H9 (cell line): ENCODE data around the gene MYO7A. TPM values are rescaled to one million over a fixed set of nuclear protein-coding genes. Genes with fewer than 3 reads are reported as not detected.

ENCODE experiments used
- DNase-seq: peaks from one replicate; pipeline ENCODE4 v3.0.0-alpha.2; 2017
- H2AFZ ChIP-seq: one replicate; pipeline ENCODE4 v1.6.1; 2013; ENCODE audit warnings: mild to moderate bottlenecking, low read length, control low read depth, moderate library complexity
- H2AK5ac ChIP-seq: 2 replicates; pipeline ENCODE4 v1.6.1; 2013; ENCODE audit warnings: low read length, control low read depth, mixed read lengths; ENCODE audit not compliant: insufficient read length
- H2BK120ac ChIP-seq: one replicate; pipeline ENCODE4 v1.6.1; 2013; ENCODE audit warnings: low read depth, mild to moderate bottlenecking, low read length, control low read depth, inconsistent platforms; ENCODE audit not compliant: poor library complexity, severe bottlenecking
- H2BK12ac ChIP-seq: 2 replicates; pipeline ENCODE4 v1.6.1; 2013; ENCODE audit warnings: low read length, control low read depth, mixed read lengths, low read depth; ENCODE audit not compliant: insufficient read length
- H2BK15ac ChIP-seq: 2 replicates; pipeline ENCODE4 v1.6.1; 2013; ENCODE audit warnings: low read depth, low read length, control low read depth
- H2BK20ac ChIP-seq: one replicate; pipeline ENCODE4 v1.6.1; 2013; ENCODE audit warnings: low read depth, mild to moderate bottlenecking, low read length, control low read depth, inconsistent platforms; ENCODE audit not compliant: poor library complexity, severe bottlenecking
- H2BK5ac ChIP-seq: 2 replicates; pipeline ENCODE4 v1.6.1; 2013; ENCODE audit warnings: low read length, control low read depth, mixed read lengths; ENCODE audit not compliant: insufficient read length
- H3K14ac ChIP-seq: 2 replicates; pipeline ENCODE4 v1.6.1; 2013; ENCODE audit warnings: low read length, control low read depth; ENCODE audit not compliant: insufficient read depth
- H3K18ac ChIP-seq: 2 replicates; pipeline ENCODE4 v1.6.1; 2013; ENCODE audit warnings: low read depth, mild to moderate bottlenecking, mixed read lengths, low read length, control low read depth; ENCODE audit not compliant: insufficient read length
- H3K23ac ChIP-seq: 2 replicates; pipeline ENCODE4 v1.6.1; 2013; ENCODE audit warnings: low read length, control low read depth, mixed read lengths, low read depth; ENCODE audit not compliant: insufficient read length
- H3K23me2 ChIP-seq: 2 replicates; pipeline ENCODE4 v1.6.1; 2013; ENCODE audit warnings: low read depth, mild to moderate bottlenecking, mixed read lengths, low read length, control low read depth; ENCODE audit not compliant: insufficient read length, poor library complexity, severe bottlenecking
- H3K27ac ChIP-seq: 2 replicates; pipeline ENCODE4 v1.5.1; 2013; ENCODE audit warnings: low read length, control low read depth, mixed read lengths, low read depth; ENCODE audit not compliant: insufficient read length
- H3K27me3 ChIP-seq: 2 replicates; pipeline ENCODE4 v1.6.1; 2013; ENCODE audit warnings: low read length, control low read depth, inconsistent platforms; ENCODE audit not compliant: insufficient read depth
- H3K4ac ChIP-seq: 2 replicates; pipeline ENCODE4 v1.6.1; 2013; ENCODE audit warnings: low read depth, mild to moderate bottlenecking, control low read depth, inconsistent platforms, low read length, moderate library complexity
- H3K4me1 ChIP-seq: 2 replicates; pipeline ENCODE4 v1.6.1; 2013; ENCODE audit warnings: low read length, control low read depth, inconsistent platforms; ENCODE audit not compliant: insufficient read depth
- H3K4me2 ChIP-seq: 2 replicates; pipeline ENCODE4 v1.6.1; 2013; ENCODE audit warnings: low read length, control low read depth, mixed read lengths; ENCODE audit not compliant: insufficient read length, insufficient read depth
- H3K56ac ChIP-seq: 2 replicates; pipeline ENCODE4 v1.6.1; 2013; ENCODE audit warnings: low read depth, mild to moderate bottlenecking, mixed read lengths, low read length, control low read depth; ENCODE audit not compliant: insufficient read length
- H3K79me1 ChIP-seq: 2 replicates; pipeline ENCODE4 v1.6.1; 2013; ENCODE audit warnings: low read depth, mild to moderate bottlenecking, moderate library complexity, low read length, control low read depth, inconsistent platforms; ENCODE audit not compliant: insufficient read depth, poor library complexity, severe bottlenecking
- H3K79me2 ChIP-seq: 2 replicates; pipeline ENCODE4 v1.6.1; 2013; ENCODE audit warnings: low read length, control low read depth, inconsistent platforms; ENCODE audit not compliant: insufficient read depth
- H3K9ac ChIP-seq: 2 replicates; pipeline ENCODE4 v1.6.1; 2013; ENCODE audit warnings: low read length, control low read depth, mixed read lengths; ENCODE audit not compliant: insufficient read length; ENCODE audit errors: extremely low read depth
- H3K9me3 ChIP-seq: one replicate; pipeline ENCODE4 v1.6.1; 2013; ENCODE audit warnings: low read depth, low read length, inconsistent platforms; ENCODE audit not compliant: control insufficient read depth
- H3T11ph ChIP-seq: one replicate; pipeline ENCODE4 v1.6.1; 2013; ENCODE audit warnings: mild to moderate bottlenecking, low read length, control low read depth, inconsistent platforms
- H4K20me1 ChIP-seq: one replicate; pipeline ENCODE4 v1.6.1; 2013; ENCODE audit not compliant: control insufficient read depth, insufficient read length, insufficient read depth
- H4K5ac ChIP-seq: 2 replicates; pipeline ENCODE4 v1.6.1; 2013; ENCODE audit warnings: low read depth, mild to moderate bottlenecking, mixed read lengths, low read length, control low read depth; ENCODE audit not compliant: insufficient read length
- H4K8ac ChIP-seq: replicated peaks from 2 replicates; pipeline ENCODE4 v1.6.1; 2013; ENCODE audit warnings: low read length, control low read depth, mixed read lengths, low read depth; ENCODE audit not compliant: insufficient read length
- H4K91ac ChIP-seq: 2 replicates; pipeline ENCODE4 v1.6.1; 2013; ENCODE audit warnings: low read depth, mild to moderate bottlenecking, moderate library complexity, mixed read lengths, low read length, control low read depth; ENCODE audit not compliant: insufficient read length
- H3K27ac Mint-ChIP-seq, 3 experiments: 2 replicates in 2 of 3; 3 replicates in 1 of 3; pipeline ENCODE4 v1.8.0; 2020 to 2021; ENCODE audit warnings: mixed read lengths in 3 of 3, mild to moderate bottlenecking in 1 of 3, moderate library complexity in 1 of 3
- H3K27me3 Mint-ChIP-seq: 2 replicates; pipeline ENCODE4 v1.8.0; 2021; ENCODE audit warnings: low read depth, mild to moderate bottlenecking, moderate library complexity, mixed read lengths
- H3K36me3 Mint-ChIP-seq, 3 experiments: 2 replicates in 2 of 3; 3 replicates in 1 of 3; pipeline ENCODE4 v1.8.0; 2020 to 2021; ENCODE audit warnings: low read depth in 3 of 3, mixed read lengths in 3 of 3; ENCODE audit not compliant: insufficient read depth in 1 of 3
- H3K4me1 Mint-ChIP-seq, 2 experiments: 2 replicates each; pipeline ENCODE4 v1.8.0; 2020; ENCODE audit warnings: mixed read lengths in 2 of 2
- H3K4me3 Mint-ChIP-seq, 2 experiments: 2 replicates in 1 of 2; 3 replicates in 1 of 2; pipeline ENCODE4 v1.8.0; 2020 to 2021; ENCODE audit warnings: mild to moderate bottlenecking in 2 of 2, mixed read lengths in 2 of 2, moderate library complexity in 1 of 2
- H3K9me3 Mint-ChIP-seq, 2 experiments: 2 replicates in 1 of 2; 3 replicates in 1 of 2; pipeline ENCODE4 v1.8.0; 2020; ENCODE audit warnings: mild to moderate bottlenecking in 2 of 2, mixed read lengths in 2 of 2, moderate library complexity in 1 of 2
- WGBS: extraction: QIAGEN DNeasy Blood & Tissue Kit; methylation state at CpG from one replicate; pipeline ENCODE4 v1.1.7; 2013; ENCODE audit warnings: missing lambda C conversion rate, low lambda C conversion rate, mixed read lengths; ENCODE audit not compliant: insufficient read length; ENCODE audit errors: extremely low coverage; 5-methylcytosine and 5-hydroxymethylcytosine counted together
- total RNA-seq: library from RNA; stranded (reverse); gene quantifications from 2 replicates; pipeline ENCODE4 v1.2.1, GENCODE V29; 2021
- TF ChIP-seq, protein P1 (sequence below): fragments of 200-600 bp; sonication (generic); conservative IDR thresholded peaks from 3 replicates; pipeline ENCODE4 v1.8.0; 2021; ENCODE audit warnings: antibody characterized with exemption, mild to moderate bottlenecking

The MYO7A gene
- total RNA-seq, 1 experiment from 2014 or later, result 1.6 TPM

DNA sequence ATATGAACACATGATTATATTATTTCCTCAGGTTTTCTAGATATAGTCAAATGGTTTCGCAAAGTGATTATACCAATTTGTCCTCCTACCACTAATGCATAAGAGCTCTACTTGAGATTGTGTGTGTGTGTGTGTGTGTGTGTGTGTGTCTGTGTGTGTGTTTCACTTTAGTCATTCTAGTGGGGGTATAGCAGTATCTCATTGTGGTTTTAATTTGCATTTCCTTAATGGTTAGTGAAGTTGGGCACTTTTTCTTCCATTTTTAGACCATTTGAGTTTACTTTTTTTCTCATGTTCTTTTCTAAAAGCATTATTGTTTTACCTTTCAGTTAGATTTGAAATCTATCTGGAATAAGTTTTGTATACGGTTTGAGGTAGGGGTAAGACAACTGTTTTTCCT is 48.4 kb upstream of the MYO7A start:
- DNase-seq, result no peak
- Mint-ChIP-seq H3K36me3 (peaks cover 0 to 3% (median 0%) of the 10 kb centered on the region in 3 experiments; a peak in 5 of 7 replicates), H3K9me3 (peaks cover 10 to 11% of the 10 kb centered on the region in 2 experiments; a peak in 4 of 5 replicates), H3K4me3 (no peak overlapping the region), H3K27ac (no peak overlapping the region), H3K27me3 (no peaks in the 10 kb centered on the region), H3K4me1 (peaks cover 6 to 8% of the 10 kb centered on the region in 2 experiments)
- H3K14ac ChIP-seq, result no peak overlapping the region
- H3T11ph ChIP-seq, result no peak overlapping the region
- H3K4me1 ChIP-seq, result no peaks in the 10 kb centered on the region
- no peak overlapping the region for H3K4ac ChIP-seq
- H3K23me2 ChIP-seq, result no peaks in the 10 kb centered on the region
- H2BK5ac ChIP-seq, result no peak overlapping the region
- H2AK5ac ChIP-seq, result no peak overlapping the region
- H3K27ac ChIP-seq, result no peak overlapping the region
- no peaks in the 10 kb centered on the region for H3K9me3 ChIP-seq
- H4K91ac ChIP-seq, result no peak overlapping the region
- H3K9ac ChIP-seq, result no peak overlapping the region
- H2BK15ac ChIP-seq, result no peak overlapping the region
- no peak overlapping the region for H3K4me2 ChIP-seq
- H3K27me3 ChIP-seq, result no peaks in the 10 kb centered on the region
- no peak overlapping the region for H3K56ac ChIP-seq
- no peak overlapping the region for H4K5ac ChIP-seq
- no peak overlapping the region for H2BK20ac ChIP-seq
- H2BK12ac ChIP-seq, result no peak overlapping the region
- H4K20me1 ChIP-seq, result no peaks in the 10 kb centered on the region
- H2AFZ ChIP-seq, result no peak overlapping the region
- no peak overlapping the region for H2BK120ac ChIP-seq
- WGBS, result no CpG with 5 or more reads among the region's 2 CpGs
- no peak overlapping the region for H3K23ac ChIP-seq
- H3K79me1 ChIP-seq, result no peaks in the 10 kb centered on the region
- no peak overlapping the region for H4K8ac ChIP-seq
- no peaks in the 10 kb centered on the region for H3K79me2 ChIP-seq
- H3K18ac ChIP-seq, result no peak overlapping the region
- TF ChIP-seq, protein P1, sequence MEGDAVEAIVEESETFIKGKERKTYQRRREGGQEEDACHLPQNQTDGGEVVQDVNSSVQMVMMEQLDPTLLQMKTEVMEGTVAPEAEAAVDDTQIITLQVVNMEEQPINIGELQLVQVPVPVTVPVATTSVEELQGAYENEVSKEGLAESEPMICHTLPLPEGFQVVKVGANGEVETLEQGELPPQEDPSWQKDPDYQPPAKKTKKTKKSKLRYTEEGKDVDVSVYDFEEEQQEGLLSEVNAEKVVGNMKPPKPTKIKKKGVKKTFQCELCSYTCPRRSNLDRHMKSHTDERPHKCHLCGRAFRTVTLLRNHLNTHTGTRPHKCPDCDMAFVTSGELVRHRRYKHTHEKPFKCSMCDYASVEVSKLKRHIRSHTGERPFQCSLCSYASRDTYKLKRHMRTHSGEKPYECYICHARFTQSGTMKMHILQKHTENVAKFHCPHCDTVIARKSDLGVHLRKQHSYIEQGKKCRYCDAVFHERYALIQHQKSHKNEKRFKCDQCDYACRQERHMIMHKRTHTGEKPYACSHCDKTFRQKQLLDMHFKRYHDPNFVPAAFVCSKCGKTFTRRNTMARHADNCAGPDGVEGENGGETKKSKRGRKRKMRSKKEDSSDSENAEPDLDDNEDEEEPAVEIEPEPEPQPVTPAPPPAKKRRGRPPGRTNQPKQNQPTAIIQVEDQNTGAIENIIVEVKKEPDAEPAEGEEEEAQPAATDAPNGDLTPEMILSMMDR, result no peak
